ENCODE measurements around the gene CNFN.

- TF ChIP-seq CTCF (conservative IDR thresholded peaks at IDR 0.05 in 1 of 2, IDR thresholded peaks at IDR 0.05 in 1 of 2; ENCODE audit: extremely low read depth in 1 of 2, insufficient read depth in 1 of 2, low read depth in 1 of 2, low read length in 2 of 2) = no peak
- TF ChIP-seq EZH2 (IDR thresholded peaks at IDR 0.05; ENCODE audit: borderline replicate concordance, low read length) = no peak
These were observed 9.9 kb downstream of the CNFN start for GRCh38 chr19:42380155-42380554.
